ENCODE results near the gene CASP8AP2. TPM values are rescaled to one million over a fixed set of nuclear protein-coding genes. Genes with fewer than 3 reads are reported as not detected.
A peak's percentile ranks its signal among the peaks of the same experiment; 100 is the strongest.

Gene CASP8AP2
- total and polyA plus RNA-seq, 9 of the 15 experiments (the other 6 are each of a cell fraction or from before 2014, with no cell fraction given): 10.6 to 30.0 (median 19.1) TPM

DNA sequence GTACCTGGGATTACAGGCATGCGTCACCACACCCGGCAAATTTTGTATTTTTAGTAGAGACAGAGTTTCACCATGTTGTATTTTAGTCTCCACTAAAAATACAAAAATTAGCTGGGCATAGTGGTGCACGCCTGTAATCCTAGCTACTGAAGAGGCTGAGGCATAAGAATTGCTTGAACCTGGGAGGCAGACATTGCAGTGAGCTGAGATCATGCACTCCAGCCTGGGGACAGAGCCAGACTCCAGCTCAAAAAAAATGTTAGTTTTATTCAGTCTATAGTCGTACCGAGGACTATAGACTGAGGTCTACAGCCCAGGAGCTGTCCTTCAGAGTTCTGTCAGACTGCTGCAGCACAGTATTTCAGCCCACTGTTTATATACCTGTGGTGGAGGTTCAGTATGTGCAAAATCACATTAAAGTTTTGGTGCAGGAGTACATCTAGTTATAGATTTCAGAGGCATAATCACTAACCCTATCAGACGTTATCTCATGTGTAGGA is 3.6 kb upstream of the CASP8AP2 start:
- Histone ChIP-seq H4K20me1 (replicated peaks; ENCODE audit: control insufficient read depth, insufficient read depth, low read length) (no peaks in the 10 kb centered on the region), H3K27ac (ENCODE audit: extremely low read depth, low read depth, low read length) (no peak overlapping the region), H3K27me3 (ENCODE audit: control insufficient read depth in 2 of 2, insufficient read depth in 2 of 2, low read length in 2 of 2) (no peaks in the 10 kb centered on the region), H3K36me3 (ENCODE audit: control insufficient read depth, insufficient read depth, low read length) (peaks cover under 1% of the 10 kb centered on the region; the same call in 2 of the 3 replicates), H2AFZ (ENCODE audit: low read depth, low read length) (no peak overlapping the region), H3K79me2 (ENCODE audit: control insufficient read depth, insufficient read depth, low read length) (peaks cover 15% of the 10 kb centered on the region), H3K9ac (ENCODE audit: insufficient read depth in 1 of 2, low read depth in 2 of 2, low read length in 2 of 2) (0 out of 4 replicates have a peak overlapping the region, but pooled peaks of 1 of the 2 experiments have one; percentile 11), H3K9me3 (replicated peaks; ENCODE audit: control insufficient read depth, insufficient read depth, low read depth, low read length) (no peaks in the 10 kb centered on the region), H3K9me1 (ENCODE audit: control insufficient read depth, insufficient read depth, low read length) (no peaks in the 10 kb centered on the region), H3K4me2 (ENCODE audit: insufficient read depth, low read length) (no peak overlapping the region), H3K4me3 (no peak overlapping the region), H3K4me1 (replicated peaks in 1 of 2; ENCODE audit: control insufficient read depth in 2 of 2, insufficient read depth in 2 of 2, low read length in 2 of 2) (peaks cover 0 to 10% of the 10 kb centered on the region in 2 experiments; a peak in 3 of 5 replicates)
- TF ChIP-seq CBX8 (IDR thresholded peaks at IDR 0.05; ENCODE audit: borderline replicate concordance, extremely low read depth, low read depth, low read length, poor library complexity, severe bottlenecking) (no peak), CEBPZ (IDR thresholded peaks at IDR 0.05; ENCODE audit: borderline replicate concordance, low read depth, low read length) (no peak), SNAPC5 (CRISPR knock-in tag; IDR thresholded peaks at IDR 0.05) (no peak), XRCC3 (IDR thresholded peaks at IDR 0.05) (no peak), ZNF699 (CRISPR knock-in tag; IDR thresholded peaks at IDR 0.05; ENCODE audit: insufficient replicate concordance) (no peak), ZNF75A (CRISPR knock-in tag; IDR thresholded peaks at IDR 0.05) (no peak), IRF1 (CRISPR knock-in tag; IDR thresholded peaks at IDR 0.05; ENCODE audit: borderline replicate concordance) (no peak), ZNF311 (CRISPR knock-in tag; IDR thresholded peaks at IDR 0.05) (no peak), HDAC3 (IDR thresholded peaks at IDR 0.05; ENCODE audit: borderline replicate concordance, partially characterized antibody) (no peak)
- TF ChIP-seq, protein P1, sequence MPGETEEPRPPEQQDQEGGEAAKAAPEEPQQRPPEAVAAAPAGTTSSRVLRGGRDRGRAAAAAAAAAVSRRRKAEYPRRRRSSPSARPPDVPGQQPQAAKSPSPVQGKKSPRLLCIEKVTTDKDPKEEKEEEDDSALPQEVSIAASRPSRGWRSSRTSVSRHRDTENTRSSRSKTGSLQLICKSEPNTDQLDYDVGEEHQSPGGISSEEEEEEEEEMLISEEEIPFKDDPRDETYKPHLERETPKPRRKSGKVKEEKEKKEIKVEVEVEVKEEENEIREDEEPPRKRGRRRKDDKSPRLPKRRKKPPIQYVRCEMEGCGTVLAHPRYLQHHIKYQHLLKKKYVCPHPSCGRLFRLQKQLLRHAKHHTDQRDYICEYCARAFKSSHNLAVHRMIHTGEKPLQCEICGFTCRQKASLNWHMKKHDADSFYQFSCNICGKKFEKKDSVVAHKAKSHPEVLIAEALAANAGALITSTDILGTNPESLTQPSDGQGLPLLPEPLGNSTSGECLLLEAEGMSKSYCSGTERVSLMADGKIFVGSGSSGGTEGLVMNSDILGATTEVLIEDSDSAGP (CRISPR knock-in tag; IDR thresholded peaks at IDR 0.05): no peak
- intact Hi-C loops (cut with micrococcal nuclease): no loop called here
- in situ Hi-C loops (cut with MboI): no loop called here
- WGBS (ENCODE audit: insufficient coverage, low coverage, missing lambda C conversion rate): 63% methylated on average over 6 of the region's 6 CpGs
- DNase-seq (ENCODE audit: extremely low read depth in 1 of 4, low spot score in 3 of 4) (no peak), ATAC-seq (no peak), FAIRE-seq (no peak)
- POLR2A ChIA-PET: interaction anchor here (0.6 to 0.9 kb wide), 2 partner anchors 15 to 18 kb away, joined by 3 to 4 read pairs; no protein-coding TSS in a partner anchor
- BruUV-seq (replicated peaks): no TSS peak
- CTCF ChIA-PET (ENCODE audit: low intra/inter-chr PET ratio): no interaction called here

All from K562 (cell line).